ENCODE data around the gene C11orf16.

DNA sequence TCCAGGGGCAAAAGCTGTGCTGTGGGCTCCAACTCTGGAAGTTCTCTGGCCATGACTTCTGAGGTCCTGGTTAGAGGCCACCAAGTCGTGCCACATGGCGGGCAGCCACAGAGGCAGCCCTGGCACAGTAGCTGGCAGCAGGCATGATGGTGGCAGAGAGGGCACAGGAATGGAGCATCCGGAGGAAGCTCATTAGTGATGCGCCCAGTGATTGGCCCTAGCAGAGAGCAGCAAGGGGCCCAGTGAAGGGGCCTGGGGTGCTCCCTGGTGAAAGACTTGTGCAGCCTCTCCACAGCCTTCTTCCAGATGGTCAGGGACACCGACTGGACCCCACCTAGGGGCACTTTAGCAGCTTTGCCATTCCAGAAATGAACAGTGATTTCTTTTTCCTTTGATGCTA is 7.0 kb downstream of the C11orf16 start:
- no peak for TF ChIP-seq CTCF (IDR thresholded peaks at IDR 0.05)
- TF ChIP-seq POLR2A (IDR thresholded peaks at IDR 0.05): no peak
- TF ChIP-seq POLR2AphosphoS5 (IDR thresholded peaks at IDR 0.05): no peak
